Omental fat pad (tissue), 4 donors: ENCODE data around the gene CEP83. TPM values are rescaled to one million over a fixed set of nuclear protein-coding genes. Genes with fewer than 3 reads are reported as not detected.

ENCODE experiments used
- ATAC-seq: fragments of 150-250 bp; one replicate; pipeline ENCODE4 v1.9.1; 2016; ENCODE audit warnings: mild to moderate bottlenecking, moderate library complexity; ENCODE audit not compliant: low FRiP score
- DNase-seq: peaks from one replicate; pipeline ENCODE4 v3.0.0-alpha.2; 2019; ENCODE audit warnings: low spot score
- total RNA-seq, 4 donors: library from RNA; depleted of rRNA; stranded (reverse); fragments of >200 nt; gene quantifications; one replicate each; pipeline ENCODE4 v1.1.0, GENCODE V29; 2016
- TF ChIP-seq, protein P1 (sequence below), 3 donors: fragments of 450-650 bp; IDR thresholded peaks; one replicate each; pipeline ENCODE4 v1.5.1; 2016 to 2017; ENCODE audit warnings: antibody characterized with exemption in 3 of 3, mild to moderate bottlenecking in 3 of 3, moderate library complexity in 2 of 3

CEP83 gene
- total RNA-seq, 4 donors from 2014 or later: 11.0 to 42.4 (median 20.0) TPM

- ATAC-seq: no peak
- TF ChIP-seq, protein P1, sequence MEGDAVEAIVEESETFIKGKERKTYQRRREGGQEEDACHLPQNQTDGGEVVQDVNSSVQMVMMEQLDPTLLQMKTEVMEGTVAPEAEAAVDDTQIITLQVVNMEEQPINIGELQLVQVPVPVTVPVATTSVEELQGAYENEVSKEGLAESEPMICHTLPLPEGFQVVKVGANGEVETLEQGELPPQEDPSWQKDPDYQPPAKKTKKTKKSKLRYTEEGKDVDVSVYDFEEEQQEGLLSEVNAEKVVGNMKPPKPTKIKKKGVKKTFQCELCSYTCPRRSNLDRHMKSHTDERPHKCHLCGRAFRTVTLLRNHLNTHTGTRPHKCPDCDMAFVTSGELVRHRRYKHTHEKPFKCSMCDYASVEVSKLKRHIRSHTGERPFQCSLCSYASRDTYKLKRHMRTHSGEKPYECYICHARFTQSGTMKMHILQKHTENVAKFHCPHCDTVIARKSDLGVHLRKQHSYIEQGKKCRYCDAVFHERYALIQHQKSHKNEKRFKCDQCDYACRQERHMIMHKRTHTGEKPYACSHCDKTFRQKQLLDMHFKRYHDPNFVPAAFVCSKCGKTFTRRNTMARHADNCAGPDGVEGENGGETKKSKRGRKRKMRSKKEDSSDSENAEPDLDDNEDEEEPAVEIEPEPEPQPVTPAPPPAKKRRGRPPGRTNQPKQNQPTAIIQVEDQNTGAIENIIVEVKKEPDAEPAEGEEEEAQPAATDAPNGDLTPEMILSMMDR (IDR thresholded peaks at IDR 0.05): no peak
- DNase-seq: no peak
Observed at GRCh38 chr12:94340573-94340972, 119.1 kb downstream of the CEP83 start.

DNA sequence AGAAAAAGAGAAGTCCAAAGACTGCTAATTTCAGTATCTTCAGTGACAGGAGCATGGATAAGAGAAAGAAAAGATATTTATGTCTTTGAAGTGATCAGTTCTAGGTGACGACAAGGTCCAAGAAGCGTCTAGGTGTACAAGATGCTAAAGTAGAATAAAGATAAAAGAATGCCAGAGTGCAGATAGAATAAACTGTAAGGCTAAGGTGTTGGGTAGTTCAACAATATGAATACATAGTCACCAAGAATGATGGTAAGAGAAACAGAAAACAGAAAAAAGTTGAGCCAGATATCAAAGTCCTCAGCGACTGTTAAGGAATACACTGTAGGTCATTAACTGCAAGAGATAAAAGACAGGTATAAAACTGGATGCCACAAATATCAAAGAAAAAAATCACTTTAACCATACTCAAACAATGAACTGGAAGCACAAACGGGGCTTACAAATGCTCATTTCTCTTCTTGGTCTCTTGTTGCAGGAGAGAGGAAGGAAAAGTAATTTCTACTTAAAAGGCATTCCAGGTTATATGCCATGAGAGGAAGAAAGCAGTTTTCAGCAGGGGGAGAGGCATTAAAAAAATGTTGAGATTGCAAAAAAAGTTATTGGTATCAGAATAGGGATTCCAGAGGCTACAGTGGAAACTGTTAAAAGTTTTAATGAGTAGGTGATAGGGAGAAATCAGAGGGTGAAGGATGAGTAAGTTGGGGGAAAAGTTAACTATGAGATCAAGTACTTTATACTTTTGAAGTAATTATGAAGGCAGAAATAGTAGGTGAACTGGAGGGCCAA, 121.5 kb downstream of the CEP83 start:
- TF ChIP-seq, protein P1 (IDR thresholded peaks at IDR 0.05): no peak
- ATAC-seq: no peak
- no peak for DNase-seq

- no peak for ATAC-seq
Observed at GRCh38 chr12:94336211-94336925, 123.3 kb downstream of the CEP83 start.

DNA sequence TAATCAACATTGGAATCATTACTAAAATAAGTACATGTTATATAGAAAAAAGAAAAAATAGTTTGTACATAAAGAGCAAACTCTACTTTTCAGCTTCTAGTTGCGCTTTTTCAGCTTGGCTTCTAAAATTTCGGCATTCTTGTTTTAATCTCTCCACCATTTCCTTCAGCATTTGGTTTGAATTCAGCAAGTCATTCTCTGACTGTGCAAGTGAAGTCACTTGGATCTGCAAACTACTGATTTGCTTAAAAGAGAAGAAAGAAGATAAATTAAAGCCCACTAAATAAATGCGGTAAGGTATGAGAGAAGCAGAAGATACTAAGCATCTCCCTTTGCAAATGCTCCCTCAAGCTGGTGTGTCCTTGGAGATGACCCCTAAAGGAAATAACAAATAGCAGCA, 126.3 kb downstream of the CEP83 start:
- no peak for DNase-seq
- ATAC-seq: no peak
- TF ChIP-seq, protein P1 (IDR thresholded peaks at IDR 0.05): no peak

More at GRCh38 chr12:94336211-94336925, 123.3 kb downstream of the CEP83 start:
- no peak for DNase-seq
- TF ChIP-seq, protein P1 (IDR thresholded peaks at IDR 0.05): no peak

GRCh38 chr12:94329366-94329765, 130.3 kb downstream of the CEP83 start:
- ATAC-seq (no peak), DNase-seq (no peak)
- TF ChIP-seq, protein P1 (IDR thresholded peaks at IDR 0.05): no peak

DNA sequence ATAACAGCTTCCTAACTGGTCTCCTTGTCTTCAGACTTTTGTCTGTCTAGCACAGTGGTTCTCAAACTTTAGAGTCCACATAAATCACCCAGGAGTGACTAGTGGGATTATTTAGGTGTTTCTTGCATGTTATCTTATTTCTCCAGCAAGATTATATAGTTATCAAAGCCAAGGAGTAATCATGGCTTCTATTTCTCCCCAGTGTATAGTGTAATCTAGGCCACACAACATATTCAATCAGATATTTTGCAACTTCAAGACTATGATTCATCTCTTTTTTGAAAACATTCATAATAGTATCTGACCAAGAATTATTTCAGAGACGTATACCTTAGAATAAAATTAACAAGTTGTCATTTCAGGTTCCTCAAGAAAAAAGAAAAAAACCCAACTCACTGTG, 131.9 kb downstream of the CEP83 start:
- ATAC-seq: no peak

More for the DNA sequence above, 131.9 kb downstream of the CEP83 start:
- DNase-seq: no peak
- TF ChIP-seq, protein P1 (IDR thresholded peaks at IDR 0.05): no peak
